ENCODE data around the gene DFFB. TPM values are rescaled to one million over a fixed set of nuclear protein-coding genes. Genes with fewer than 3 reads are reported as not detected.
A peak's percentile ranks its signal among the peaks of the same experiment; 100 is the strongest.

Gene DFFB
- polyA plus RNA-seq, 3 donors = 5.9 to 14.7 (median 6.6) TPM

- WGBS (ENCODE audit: insufficient coverage) = 95% methylated on average over 16 of the region's 18 CpGs
- no peak overlapping the region for H3K4me3 ChIP-seq (replicated peaks in 1 of 3; ENCODE audit: low read depth in 2 of 3, low read length in 3 of 3)
Observed at GRCh38 chr1:3869751-3870301, 12.6 kb downstream of the DFFB start.

GRCh38 chr1:3871451-3871805 lies 14.2 kb downstream of the DFFB start:
- peak overlapping the region in 1 of 7 donors; percentile 63 for H3K27ac Mint-ChIP-seq
- intact Hi-C loops (cut with micrococcal nuclease) = no loop called here

More at GRCh38 chr1:3869751-3870301, 12.6 kb downstream of the DFFB start:
- H3K4me1 ChIP-seq (ENCODE audit: control insufficient read depth in 1 of 2, insufficient read depth in 2 of 2, low read length in 2 of 2) = no peaks in the 10 kb centered on the region
- no peaks in the 10 kb centered on the region for H3K79me2 ChIP-seq (ENCODE audit: insufficient read depth, low read length)
- intact Hi-C loops (cut with micrococcal nuclease) = no loop called here
- peaks cover 38 to 74% of the 10 kb centered on the region in 2 donors for H3K36me3 ChIP-seq (replicated peaks in 1 of 2; ENCODE audit: control insufficient read depth in 1 of 2, insufficient read depth in 2 of 2, low read length in 2 of 2)
- Mint-ChIP-seq H3K27ac (no peak overlapping the region), H3K27me3 (ENCODE audit: low read depth in 3 of 3) (peaks cover 0 to 3% (median 0%) of the 10 kb centered on the region in 3 donors), H3K4me3 (no peak overlapping the region), H3K36me3 (peaks cover 55 to 82% of the 10 kb centered on the region in 2 donors), H3K9me3 (peaks cover 0 to 11% (median 4%) of the 10 kb centered on the region in 7 donors), H3K4me1 (no peaks in the 10 kb centered on the region)
- H2AFZ ChIP-seq (ENCODE audit: insufficient read depth, low read depth, low read length, poor library complexity, severe bottlenecking) = no peak overlapping the region
- H3K27ac ChIP-seq (ENCODE audit: low read depth in 1 of 2, low read length in 2 of 2) = no peak overlapping the region
- H4K20me1 ChIP-seq (ENCODE audit: insufficient read depth, low read length) = no peaks in the 10 kb centered on the region
- TF ChIP-seq, protein P1, sequence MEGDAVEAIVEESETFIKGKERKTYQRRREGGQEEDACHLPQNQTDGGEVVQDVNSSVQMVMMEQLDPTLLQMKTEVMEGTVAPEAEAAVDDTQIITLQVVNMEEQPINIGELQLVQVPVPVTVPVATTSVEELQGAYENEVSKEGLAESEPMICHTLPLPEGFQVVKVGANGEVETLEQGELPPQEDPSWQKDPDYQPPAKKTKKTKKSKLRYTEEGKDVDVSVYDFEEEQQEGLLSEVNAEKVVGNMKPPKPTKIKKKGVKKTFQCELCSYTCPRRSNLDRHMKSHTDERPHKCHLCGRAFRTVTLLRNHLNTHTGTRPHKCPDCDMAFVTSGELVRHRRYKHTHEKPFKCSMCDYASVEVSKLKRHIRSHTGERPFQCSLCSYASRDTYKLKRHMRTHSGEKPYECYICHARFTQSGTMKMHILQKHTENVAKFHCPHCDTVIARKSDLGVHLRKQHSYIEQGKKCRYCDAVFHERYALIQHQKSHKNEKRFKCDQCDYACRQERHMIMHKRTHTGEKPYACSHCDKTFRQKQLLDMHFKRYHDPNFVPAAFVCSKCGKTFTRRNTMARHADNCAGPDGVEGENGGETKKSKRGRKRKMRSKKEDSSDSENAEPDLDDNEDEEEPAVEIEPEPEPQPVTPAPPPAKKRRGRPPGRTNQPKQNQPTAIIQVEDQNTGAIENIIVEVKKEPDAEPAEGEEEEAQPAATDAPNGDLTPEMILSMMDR (IDR thresholded peaks at IDR 0.05) = no peak
- H3K4me2 ChIP-seq (replicated peaks; ENCODE audit: extremely low read depth, low read length, poor library complexity, severe bottlenecking) = no peak overlapping the region
- H3K9ac ChIP-seq (ENCODE audit: insufficient read depth, low read length, poor library complexity, severe bottlenecking) = no peak overlapping the region
- no peaks in the 10 kb centered on the region for H3K9me3 ChIP-seq (replicated peaks in 1 of 2; ENCODE audit: control insufficient read depth in 1 of 2, insufficient read depth in 1 of 2, low read length in 2 of 2)
- DNase-seq = no peak
- H3K27me3 ChIP-seq (ENCODE audit: control insufficient read depth in 2 of 2, insufficient read depth in 2 of 2, low read length in 2 of 2) = no peaks in the 10 kb centered on the region

More at GRCh38 chr1:3871451-3871805, 14.2 kb downstream of the DFFB start:
- Histone ChIP-seq H2AFZ (ENCODE audit: insufficient read depth, low read depth, low read length, poor library complexity, severe bottlenecking) (no peak overlapping the region), H3K4me1 (ENCODE audit: control insufficient read depth in 1 of 2, insufficient read depth in 2 of 2, low read length in 2 of 2) (no peaks in the 10 kb centered on the region), H3K9me3 (replicated peaks in 1 of 2; ENCODE audit: control insufficient read depth in 1 of 2, insufficient read depth in 1 of 2, low read length in 2 of 2) (no peaks in the 10 kb centered on the region), H3K9ac (ENCODE audit: insufficient read depth, low read length, poor library complexity, severe bottlenecking) (no peak overlapping the region), H3K4me3 (replicated peaks in 1 of 3; ENCODE audit: low read depth in 2 of 3, low read length in 3 of 3) (no peak overlapping the region), H3K4me2 (replicated peaks; ENCODE audit: extremely low read depth, low read length, poor library complexity, severe bottlenecking) (no peak overlapping the region), H3K27ac (ENCODE audit: low read depth in 1 of 2, low read length in 2 of 2) (no peak overlapping the region), H3K36me3 (replicated peaks in 1 of 2; ENCODE audit: control insufficient read depth in 1 of 2, insufficient read depth in 2 of 2, low read length in 2 of 2) (peaks cover 47 to 90% of the 10 kb centered on the region in 2 donors), H3K27me3 (ENCODE audit: control insufficient read depth in 2 of 2, insufficient read depth in 2 of 2, low read length in 2 of 2) (no peaks in the 10 kb centered on the region), H3K79me2 (ENCODE audit: insufficient read depth, low read length) (no peaks in the 10 kb centered on the region), H4K20me1 (ENCODE audit: insufficient read depth, low read length) (no peaks in the 10 kb centered on the region)
- no peak for DNase-seq
- TF ChIP-seq, protein P1 (IDR thresholded peaks at IDR 0.05) = no peak
- Mint-ChIP-seq H3K36me3 (peaks cover 67 to 90% of the 10 kb centered on the region in 2 donors), H3K4me1 (no peaks in the 10 kb centered on the region), H3K9me3 (peaks cover 0 to 11% (median 3%) of the 10 kb centered on the region in 7 donors), H3K4me3 (no peak overlapping the region), H3K27me3 (ENCODE audit: low read depth in 3 of 3) (peaks cover 0 to 3% (median 0%) of the 10 kb centered on the region in 3 donors)
- WGBS (ENCODE audit: insufficient coverage) = 100% methylated on average over 4 of the region's 7 CpGs

Data from CD14-positive monocyte (primary cell).